ENCODE measurements around the gene MAU2. TPM values are rescaled to one million over a fixed set of nuclear protein-coding genes. Genes with fewer than 3 reads are reported as not detected.

The MAU2 gene
- total and polyA plus RNA-seq, 2 of the 13 experiments (the other 11 are each of a cell fraction or from before 2014, with no cell fraction given), result 16.8 to 33.8 TPM

DNA sequence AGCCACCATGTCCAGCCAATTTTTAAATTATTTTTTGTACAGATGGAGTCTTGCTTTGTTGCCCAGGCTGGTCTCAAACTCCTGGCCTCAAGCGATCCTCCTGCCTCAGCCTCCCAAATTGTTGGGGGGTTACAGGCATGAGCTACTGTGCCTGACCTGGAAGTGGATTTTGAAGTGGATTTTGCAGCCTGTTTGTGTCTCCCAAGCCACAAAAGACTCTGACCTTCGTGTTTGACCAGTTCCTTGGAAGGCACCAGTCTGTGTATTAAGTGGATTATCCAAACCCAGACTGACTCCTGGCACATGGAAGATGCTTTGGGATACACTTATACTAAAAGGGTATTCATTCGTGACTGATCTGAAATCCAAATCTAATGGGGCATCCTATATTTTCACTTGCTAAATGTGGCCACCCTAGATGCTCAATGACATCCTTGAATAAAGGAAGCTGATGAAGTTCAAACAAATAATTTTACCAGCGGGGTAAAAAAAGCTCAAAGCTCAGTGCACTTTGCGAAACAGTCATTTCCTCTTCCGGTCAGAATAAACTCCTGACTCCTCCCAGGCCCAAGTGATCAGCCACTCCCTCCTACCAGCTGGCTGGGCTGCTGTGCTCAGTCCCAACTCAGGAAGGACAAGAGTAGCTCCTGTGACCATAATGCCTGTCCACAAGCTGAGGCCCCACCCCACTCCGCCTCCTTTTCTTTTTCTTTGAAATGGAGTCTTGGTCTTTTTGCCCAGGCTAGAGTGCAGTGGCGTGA lies 52.2 kb downstream of the MAU2 start (continued):
- TF ChIP-seq ZNF264 (CRISPR knock-in tag; IDR thresholded peaks at IDR 0.05), result no peak
- TF ChIP-seq, protein P1, sequence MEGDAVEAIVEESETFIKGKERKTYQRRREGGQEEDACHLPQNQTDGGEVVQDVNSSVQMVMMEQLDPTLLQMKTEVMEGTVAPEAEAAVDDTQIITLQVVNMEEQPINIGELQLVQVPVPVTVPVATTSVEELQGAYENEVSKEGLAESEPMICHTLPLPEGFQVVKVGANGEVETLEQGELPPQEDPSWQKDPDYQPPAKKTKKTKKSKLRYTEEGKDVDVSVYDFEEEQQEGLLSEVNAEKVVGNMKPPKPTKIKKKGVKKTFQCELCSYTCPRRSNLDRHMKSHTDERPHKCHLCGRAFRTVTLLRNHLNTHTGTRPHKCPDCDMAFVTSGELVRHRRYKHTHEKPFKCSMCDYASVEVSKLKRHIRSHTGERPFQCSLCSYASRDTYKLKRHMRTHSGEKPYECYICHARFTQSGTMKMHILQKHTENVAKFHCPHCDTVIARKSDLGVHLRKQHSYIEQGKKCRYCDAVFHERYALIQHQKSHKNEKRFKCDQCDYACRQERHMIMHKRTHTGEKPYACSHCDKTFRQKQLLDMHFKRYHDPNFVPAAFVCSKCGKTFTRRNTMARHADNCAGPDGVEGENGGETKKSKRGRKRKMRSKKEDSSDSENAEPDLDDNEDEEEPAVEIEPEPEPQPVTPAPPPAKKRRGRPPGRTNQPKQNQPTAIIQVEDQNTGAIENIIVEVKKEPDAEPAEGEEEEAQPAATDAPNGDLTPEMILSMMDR (CRISPR knock-in tag; IDR thresholded peaks at IDR 0.05), result no peak
- TF ChIP-seq RBFOX2 (IDR thresholded peaks at IDR 0.05; ENCODE audit: low read depth, low read length), result no peak
- TF ChIP-seq GATA4 (IDR thresholded peaks at IDR 0.05; ENCODE audit: borderline replicate concordance, low read depth), result no peak
- no peak for TF ChIP-seq FOXM1 (CRISPR knock-in tag; IDR thresholded peaks at IDR 0.05)
- TF ChIP-seq MIER3 (CRISPR knock-in tag; IDR thresholded peaks at IDR 0.05; ENCODE audit: borderline replicate concordance), result 0 out of 2 replicates have a peak, but pooled peaks have one; percentile 43
- TF ChIP-seq, protein P2, sequence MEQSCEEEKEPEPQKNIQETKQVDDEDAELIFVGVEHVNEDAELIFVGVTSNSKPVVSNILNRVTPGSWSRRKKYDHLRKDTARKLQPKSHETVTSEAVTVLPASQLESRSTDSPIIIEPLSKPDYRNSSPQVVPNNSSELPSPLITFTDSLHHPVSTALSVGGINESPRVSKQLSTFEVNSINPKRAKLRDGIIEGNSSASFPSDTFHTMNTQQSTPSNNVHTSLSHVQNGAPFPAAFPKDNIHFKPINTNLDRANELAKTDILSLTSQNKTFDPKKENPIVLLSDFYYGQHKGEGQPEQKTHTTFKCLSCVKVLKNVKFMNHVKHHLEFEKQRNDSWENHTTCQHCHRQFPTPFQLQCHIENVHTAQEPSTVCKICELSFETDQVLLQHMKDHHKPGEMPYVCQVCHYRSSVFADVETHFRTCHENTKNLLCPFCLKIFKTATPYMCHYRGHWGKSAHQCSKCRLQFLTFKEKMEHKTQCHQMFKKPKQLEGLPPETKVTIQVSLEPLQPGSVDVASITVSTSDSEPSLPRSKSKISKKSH (CRISPR knock-in tag; IDR thresholded peaks at IDR 0.05; ENCODE audit: borderline replicate concordance), result no peak
- TF ChIP-seq, protein P3, sequence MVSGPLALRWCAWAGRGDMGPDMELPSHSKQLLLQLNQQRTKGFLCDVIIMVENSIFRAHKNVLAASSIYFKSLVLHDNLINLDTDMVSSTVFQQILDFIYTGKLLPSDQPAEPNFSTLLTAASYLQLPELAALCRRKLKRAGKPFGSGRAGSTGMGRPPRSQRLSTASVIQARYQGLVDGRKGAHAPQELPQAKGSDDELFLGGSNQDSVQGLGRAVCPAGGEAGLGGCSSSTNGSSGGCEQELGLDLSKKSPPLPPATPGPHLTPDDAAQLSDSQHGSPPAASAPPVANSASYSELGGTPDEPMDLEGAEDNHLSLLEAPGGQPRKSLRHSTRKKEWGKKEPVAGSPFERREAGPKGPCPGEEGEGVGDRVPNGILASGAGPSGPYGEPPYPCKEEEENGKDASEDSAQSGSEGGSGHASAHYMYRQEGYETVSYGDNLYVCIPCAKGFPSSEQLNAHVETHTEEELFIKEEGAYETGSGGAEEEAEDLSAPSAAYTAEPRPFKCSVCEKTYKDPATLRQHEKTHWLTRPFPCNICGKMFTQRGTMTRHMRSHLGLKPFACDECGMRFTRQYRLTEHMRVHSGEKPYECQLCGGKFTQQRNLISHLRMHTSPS (CRISPR knock-in tag; IDR thresholded peaks at IDR 0.05; ENCODE audit: low read depth), result no peak
- TF ChIP-seq ATF7-NPFF (CRISPR knock-in tag; IDR thresholded peaks at IDR 0.05; ENCODE audit: low read depth), result peak; percentile 51; the same call in 1 of the 2 replicates
- TF ChIP-seq PHF20 (CRISPR knock-in tag; IDR thresholded peaks at IDR 0.05), result peak; percentile 67; the same call in 1 of the 2 replicates
- TF ChIP-seq CHD4 (IDR thresholded peaks at IDR 0.05; ENCODE audit: borderline replicate concordance, low read length), result no peak
- TF ChIP-seq ZNF382 (CRISPR knock-in tag; IDR thresholded peaks at IDR 0.05; ENCODE audit: borderline replicate concordance), result no peak
- no peak for TF ChIP-seq TCF7 (IDR thresholded peaks at IDR 0.05; ENCODE audit: low read depth)
- TF ChIP-seq, protein P4, sequence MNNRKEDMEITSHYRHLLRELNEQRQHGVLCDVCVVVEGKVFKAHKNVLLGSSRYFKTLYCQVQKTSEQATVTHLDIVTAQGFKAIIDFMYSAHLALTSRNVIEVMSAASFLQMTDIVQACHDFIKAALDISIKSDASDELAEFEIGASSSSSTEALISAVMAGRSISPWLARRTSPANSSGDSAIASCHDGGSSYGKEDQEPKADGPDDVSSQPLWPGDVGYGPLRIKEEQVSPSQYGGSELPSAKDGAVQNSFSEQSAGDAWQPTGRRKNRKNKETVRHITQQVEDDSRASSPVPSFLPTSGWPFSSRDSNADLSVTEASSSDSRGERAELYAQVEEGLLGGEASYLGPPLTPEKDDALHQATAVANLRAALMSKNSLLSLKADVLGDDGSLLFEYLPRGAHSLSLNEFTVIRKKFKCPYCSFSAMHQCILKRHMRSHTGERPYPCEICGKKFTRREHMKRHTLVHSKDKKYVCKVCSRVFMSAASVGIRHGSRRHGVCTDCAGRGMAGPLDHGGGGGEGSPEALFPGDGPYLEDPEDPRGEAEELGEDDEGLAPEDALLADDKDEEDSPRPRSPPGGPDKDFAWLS (CRISPR knock-in tag; IDR thresholded peaks at IDR 0.05; ENCODE audit: borderline replicate concordance), result no peak
- TF ChIP-seq ZNF766 (CRISPR knock-in tag; IDR thresholded peaks at IDR 0.05; ENCODE audit: borderline replicate concordance), result no peak
- no peak for TF ChIP-seq ZNF724P (CRISPR knock-in tag; IDR thresholded peaks at IDR 0.05; ENCODE audit: borderline replicate concordance)
- no peak for TF ChIP-seq ZNF17 (CRISPR knock-in tag; IDR thresholded peaks at IDR 0.05)
- TF ChIP-seq, protein P5, sequence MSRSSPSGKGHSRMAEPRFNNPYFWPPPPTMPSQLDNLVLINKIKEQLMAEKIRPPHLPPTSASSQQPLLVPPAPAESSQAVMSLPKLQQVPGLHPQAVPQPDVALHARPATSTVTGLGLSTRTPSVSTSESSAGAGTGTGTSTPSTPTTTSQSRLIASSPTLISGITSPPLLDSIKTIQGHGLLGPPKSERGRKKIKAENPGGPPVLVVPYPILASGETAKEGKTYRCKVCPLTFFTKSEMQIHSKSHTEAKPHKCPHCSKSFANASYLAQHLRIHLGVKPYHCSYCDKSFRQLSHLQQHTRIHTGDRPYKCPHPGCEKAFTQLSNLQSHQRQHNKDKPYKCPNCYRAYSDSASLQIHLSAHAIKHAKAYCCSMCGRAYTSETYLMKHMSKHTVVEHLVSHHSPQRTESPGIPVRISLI (CRISPR knock-in tag; IDR thresholded peaks at IDR 0.05; ENCODE audit: borderline replicate concordance), result peak; percentile 75; the same call in 1 of the 2 replicates
- no peak for TF ChIP-seq SIX4 (CRISPR knock-in tag; IDR thresholded peaks at IDR 0.05)
- TF ChIP-seq SMYD3 (CRISPR knock-in tag; IDR thresholded peaks at IDR 0.05), result no peak
- TF ChIP-seq RARG (CRISPR knock-in tag; IDR thresholded peaks at IDR 0.05; ENCODE audit: low read depth), result no peak
- no peak for TF ChIP-seq RCOR2 (CRISPR knock-in tag; IDR thresholded peaks at IDR 0.05)

Measured in HepG2 (cell line).